HL-60/S4 treated with retinoic acid at 250 ng/mL for 4 days and 3 days (cell line): ENCODE measurements around the gene SLC35B4.

Source experiments
- in situ Hi-C: fragments of 300-500 bp; cut with MboI; formaldehyde crosslinking; loops from 2 replicates; pipeline ENCODE4 v1.7.0; 2022; ENCODE audit warnings: low sequenced_read_pairs

Gene SLC35B4

GRCh38 chr7:134316539-134317344 is at the start of gene SLC35B4:
TSS of gene SLC35B4 (minus strand) at chr7:134316930. CDS start at chr7:134316751, 179 bp downstream.
- in situ Hi-C loops, result no loop called here

- in situ Hi-C loops, result no loop called here
Observed at GRCh38 chr7:134366481-134366880, 49.8 kb upstream of the SLC35B4 start.

GRCh38 chr7:134365341-134366054 is 48.8 kb upstream of the SLC35B4 start:
- in situ Hi-C loops, result no loop called here

GRCh38 chr7:134364619-134365037 is 47.9 kb upstream of the SLC35B4 start:
- in situ Hi-C loops, result no loop called here

- in situ Hi-C loops, result no loop called here
Observed at GRCh38 chr7:134362587-134363483, 46.1 kb upstream of the SLC35B4 start.

- in situ Hi-C loops, result no loop called here
Observed at GRCh38 chr7:134359787-134360432, 43.2 kb upstream of the SLC35B4 start.

- in situ Hi-C loops, result no loop called here
Observed at GRCh38 chr7:134357486-134357885, 40.8 kb upstream of the SLC35B4 start.

GRCh38 chr7:134356421-134356936 is 39.7 kb upstream of the SLC35B4 start:
- in situ Hi-C loops, result no loop called here

- in situ Hi-C loops, result no loop called here
Observed at GRCh38 chr7:134355927-134356326, 39.2 kb upstream of the SLC35B4 start.

GRCh38 chr7:134355004-134355525 is 38.3 kb upstream of the SLC35B4 start:
- in situ Hi-C loops, result no loop called here

GRCh38 chr7:134353411-134353810 is 36.7 kb upstream of the SLC35B4 start:
- in situ Hi-C loops, result no loop called here

GRCh38 chr7:134351424-134351823 is 34.7 kb upstream of the SLC35B4 start:
- in situ Hi-C loops, result no loop called here

GRCh38 chr7:134350709-134351108 is 34.0 kb upstream of the SLC35B4 start:
- in situ Hi-C loops, result no loop called here

- in situ Hi-C loops, result no loop called here
Observed at GRCh38 chr7:134347567-134347966, 30.8 kb upstream of the SLC35B4 start.

GRCh38 chr7:134343796-134344195 is 27.1 kb upstream of the SLC35B4 start:
- in situ Hi-C loops, result no loop called here

- in situ Hi-C loops, result no loop called here
Observed at GRCh38 chr7:134343136-134343535, 26.4 kb upstream of the SLC35B4 start.

GRCh38 chr7:134339475-134339874 is 22.7 kb upstream of the SLC35B4 start:
- in situ Hi-C loops, result no loop called here

GRCh38 chr7:134337980-134338379 is 21.2 kb upstream of the SLC35B4 start:
- in situ Hi-C loops, result no loop called here

GRCh38 chr7:134334408-134334807 is 17.7 kb upstream of the SLC35B4 start:
- in situ Hi-C loops, result no loop called here

- in situ Hi-C loops, result no loop called here
Observed at GRCh38 chr7:134333943-134334342, 17.2 kb upstream of the SLC35B4 start.
